Parietal lobe (tissue), 2 donors: Measurements from ENCODE around the gene NT5C3B. TPM values are rescaled to one million over a fixed set of nuclear protein-coding genes. Genes with fewer than 3 reads are reported as not detected.

Experiments
- small RNA-seq: library from RNA; depleted of rRNA; stranded (forward); fragments of <200 nt; gene quantifications from one replicate; pipeline ENCODE3, GENCODE V24; 2014; ENCODE audit warnings: low replicate concordance
- total RNA-seq: library from RNA; depleted of rRNA; stranded (reverse); fragments of >200 nt; gene quantifications from one replicate; pipeline ENCODE4 v1.2.3, GENCODE V29; 2014

NT5C3B gene
- total RNA-seq = 93.0 TPM

DNA sequence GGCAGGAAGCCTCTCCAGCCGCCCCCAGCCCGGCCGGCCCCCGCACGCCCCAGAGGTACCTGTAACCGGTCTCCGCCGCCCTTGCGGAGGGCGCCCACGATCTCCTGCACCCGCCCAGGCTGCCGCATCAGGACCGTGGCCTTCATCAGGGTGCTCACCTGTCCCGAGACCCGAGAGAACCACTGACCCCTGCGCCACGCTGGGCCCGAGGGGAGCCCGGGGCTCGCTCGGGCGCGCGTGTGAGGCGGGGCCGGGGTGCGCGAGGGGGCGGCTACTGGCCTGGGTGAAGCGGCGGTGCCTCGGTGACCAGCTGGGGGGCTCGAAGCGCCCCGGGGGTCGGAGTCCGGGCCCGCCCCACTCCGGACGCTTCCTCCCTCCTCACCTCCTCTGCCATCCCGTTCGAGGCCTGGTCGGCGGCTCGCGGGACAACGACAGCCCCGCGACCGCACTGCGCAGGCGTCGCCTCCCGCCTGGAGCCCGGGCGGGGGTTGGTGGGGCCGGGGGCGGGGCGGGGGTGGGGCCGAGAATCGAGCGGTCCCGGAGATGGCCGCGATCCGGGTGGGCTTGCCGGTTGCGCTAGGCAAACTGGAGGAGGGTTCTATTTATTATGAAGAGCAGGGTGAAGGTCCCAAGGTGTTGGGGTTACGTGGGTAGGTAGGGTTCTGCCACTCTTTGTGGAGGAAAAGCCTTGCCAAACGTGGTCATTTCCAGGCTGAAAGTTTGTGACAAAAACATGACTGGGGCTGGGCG is at the start of gene NT5C3B:
TSS of gene NT5C3B (minus strand) at position 433 of the 750 bp plus-strand sequence. CDS start at position 394, 39 bp downstream.

DNA sequence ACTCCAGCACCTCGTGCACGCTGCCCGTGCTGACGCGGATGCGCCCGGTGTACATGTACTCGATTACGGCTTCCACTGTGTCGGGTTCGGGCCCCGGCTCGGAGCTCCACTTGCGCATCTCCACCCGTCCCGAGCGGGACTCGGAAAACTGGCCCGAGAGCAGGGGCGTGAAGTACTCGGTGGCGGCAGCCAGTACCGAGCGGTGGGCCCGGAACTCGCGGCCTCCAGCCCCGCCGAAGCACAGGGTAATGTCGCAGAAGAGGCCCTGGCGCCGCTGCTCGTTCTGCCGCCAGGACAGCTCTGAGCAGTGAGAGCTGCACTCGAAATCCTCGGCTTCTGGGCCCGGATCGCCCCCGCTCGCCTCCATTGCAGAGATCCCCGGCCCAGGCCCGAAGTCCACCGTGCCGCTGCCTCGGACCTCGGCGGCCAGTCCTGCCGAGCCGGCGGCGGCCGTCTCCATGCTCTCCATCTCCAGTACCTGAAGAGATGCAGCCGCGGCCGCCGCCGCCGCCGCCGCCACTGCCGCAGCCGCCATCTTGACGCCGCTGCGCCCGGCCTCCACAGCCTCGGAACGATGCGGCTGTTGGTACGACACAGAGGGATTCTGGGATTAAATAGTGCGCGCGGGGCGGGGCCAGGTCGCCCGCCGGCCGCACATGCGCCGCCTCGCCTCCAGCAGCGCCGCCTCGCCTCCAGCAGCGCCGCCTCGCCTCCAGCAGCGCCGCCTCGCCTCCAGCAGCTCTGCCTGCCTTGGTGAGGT is 29.0 kb upstream of the NT5C3B start, which contains the start of gene KLHL11:
TSS of gene KLHL11 (minus strand) at position 588 of the 760 bp plus-strand sequence. CDS start at position 535, 53 bp downstream.

DNA sequence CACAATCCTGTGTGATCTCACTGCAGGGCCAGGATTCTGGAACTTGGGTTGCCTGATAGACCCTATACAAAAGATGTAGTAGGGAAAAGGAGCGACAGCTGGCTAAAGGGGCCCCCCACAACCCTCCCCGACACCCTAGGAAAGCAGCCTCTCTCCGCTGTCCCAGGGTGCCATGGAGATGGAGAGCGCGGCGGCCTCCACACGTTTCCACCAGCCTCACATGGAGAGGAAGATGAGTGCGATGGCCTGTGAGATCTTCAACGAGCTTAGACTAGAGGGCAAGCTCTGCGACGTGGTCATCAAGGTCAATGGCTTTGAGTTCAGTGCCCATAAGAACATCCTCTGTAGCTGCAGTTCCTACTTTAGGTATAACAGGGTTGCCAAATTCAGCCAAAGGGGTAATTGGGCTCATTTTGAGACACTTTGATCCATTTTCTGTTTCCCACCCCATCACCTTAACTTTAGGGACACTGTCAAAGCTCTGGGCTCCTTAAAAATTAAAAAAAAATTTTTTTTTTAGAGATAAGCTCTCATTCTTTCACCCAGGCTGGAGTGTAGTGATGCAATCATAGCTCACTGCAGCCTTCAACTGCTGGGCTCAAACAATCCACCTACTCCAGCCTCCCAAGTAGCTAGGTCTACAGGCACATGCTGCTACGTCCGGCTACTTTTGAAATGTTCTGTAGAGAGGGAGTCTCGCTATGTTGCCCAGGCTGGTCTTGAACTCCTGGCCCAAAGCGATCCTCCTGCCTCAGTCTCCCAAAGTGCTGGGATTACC is 1.9 kb upstream of the NT5C3B start, which contains the start of gene KLHL10:
TSS of gene KLHL10 (plus strand) at position 65 of the 778 bp plus-strand sequence. CDS start at position 173, 108 bp downstream.

DNA sequence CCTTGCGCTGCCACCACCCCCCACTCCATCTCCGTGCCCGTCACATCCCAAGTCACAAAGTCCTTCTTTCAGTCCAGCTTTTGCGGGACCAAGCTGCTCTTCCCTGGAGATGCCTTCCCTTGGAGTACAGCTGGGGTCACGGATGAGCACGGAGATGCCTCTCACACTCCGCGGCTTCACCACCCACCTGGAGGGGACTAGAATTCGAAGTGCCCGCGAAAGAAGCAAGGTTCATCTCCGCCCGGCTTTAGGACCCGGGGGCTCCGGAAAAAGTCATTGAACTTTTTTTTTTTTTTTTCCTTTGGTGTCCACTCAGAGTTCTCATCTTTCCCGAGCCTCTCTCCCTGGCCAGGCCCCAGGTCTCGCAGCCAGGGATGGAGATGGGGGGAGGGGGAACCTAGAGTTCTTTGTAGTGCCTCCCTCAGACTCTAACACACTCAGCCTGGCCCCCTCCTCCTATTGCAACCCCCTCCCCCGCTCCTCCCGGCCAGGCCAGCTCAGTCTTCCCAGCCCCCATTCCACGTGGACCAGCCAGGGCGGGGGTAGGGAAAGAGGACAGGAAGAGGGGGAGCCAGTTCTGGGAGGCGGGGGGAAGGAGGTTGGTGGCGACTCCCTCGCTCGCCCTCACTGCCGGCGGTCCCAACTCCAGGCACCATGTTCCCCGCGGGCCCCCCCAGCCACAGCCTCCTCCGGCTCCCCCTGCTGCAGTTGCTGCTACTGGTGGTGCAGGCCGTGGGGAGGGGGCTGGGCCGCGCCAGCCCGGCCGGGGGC is 23.5 kb downstream of the NT5C3B start, which contains the start of gene FKBP10:
TSS of gene FKBP10 (plus strand) at position 624 of the 771 bp plus-strand sequence. CDS start at position 655, 31 bp downstream.

DNA sequence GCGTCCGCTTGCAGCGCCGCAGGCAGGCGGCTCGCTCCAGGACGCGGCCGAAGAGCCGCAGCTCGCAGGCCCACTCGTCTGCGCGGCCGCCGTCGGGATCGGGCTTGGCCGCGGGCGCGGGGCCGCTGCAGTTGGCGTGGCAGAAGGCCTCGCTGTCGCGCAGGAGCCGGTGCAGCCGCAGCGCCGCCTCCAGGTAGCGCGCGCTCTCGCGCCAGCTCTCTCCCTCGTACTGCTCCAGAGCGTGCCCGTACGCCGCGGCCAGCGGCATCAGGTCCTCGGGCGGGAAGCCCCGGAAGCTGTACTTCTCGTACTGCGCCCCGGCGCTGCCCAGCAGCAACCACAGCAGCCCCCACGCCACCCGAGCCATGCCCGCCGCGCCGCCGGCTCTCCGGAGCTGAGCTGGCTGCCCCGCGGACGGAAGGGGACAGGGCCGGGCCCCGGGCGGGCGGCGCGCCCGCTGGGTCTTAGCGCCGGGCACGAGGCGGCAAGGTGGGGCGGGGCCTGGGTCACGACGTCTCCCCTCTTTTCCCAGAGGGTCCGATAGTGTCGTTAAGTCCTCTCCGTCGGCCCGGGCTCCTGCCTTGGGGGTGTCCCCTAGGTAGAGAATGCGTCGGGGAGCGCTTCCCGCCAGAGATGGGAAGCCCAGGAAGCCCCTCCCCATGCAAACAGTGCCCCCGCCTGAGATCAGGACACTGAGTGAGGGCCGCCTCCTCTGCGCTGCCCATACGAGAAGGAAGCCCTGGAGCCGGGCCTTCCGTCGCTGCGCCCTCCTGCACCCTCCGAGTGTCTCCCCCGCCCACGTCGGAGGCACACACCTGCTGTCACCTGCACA is 24.3 kb downstream of the NT5C3B start, which contains the start of gene P3H4:
TSS of gene P3H4 (minus strand) at position 401 of the 832 bp plus-strand sequence. CDS start at position 367, 34 bp downstream.

GRCh38 chr17:41786227-41787020 is 49.6 kb downstream of the NT5C3B start, which contains the start of gene JUP:
Gene JUP, minus strand, starts transcription at chr17:41786711. Its CDS starts 14,857 bp downstream, at chr17:41771854.

Small RNAs within 50 kb of the gene (small RNA-seq; reads per million reads assigned to genes)
- gene AC125257.2 = not detected

Other genes starting within 250 kb of the NT5C3B start
- not detected for gene KRT14, start 249.3 kb downstream of the NT5C3B start, total RNA-seq
- not detected for gene KRT16, start 223.5 kb downstream of the NT5C3B start, total RNA-seq
- not detected for gene KRT17, start 211.7 kb downstream of the NT5C3B start, total RNA-seq
- gene EIF1, start 147.3 kb downstream of the NT5C3B start, total RNA-seq = 110 TPM
- gene GAST, start 123.9 kb downstream of the NT5C3B start, total RNA-seq = not detected
- gene HAP1, start 101.6 kb downstream of the NT5C3B start, total RNA-seq = 0.31 TPM
- gene JUP, start 49.5 kb downstream of the NT5C3B start, total RNA-seq = 65.7 TPM
- gene P3H4, start 24.3 kb downstream of the NT5C3B start, total RNA-seq = 12.8 TPM
- gene FKBP10, start 23.2 kb downstream of the NT5C3B start, total RNA-seq = 12.5 TPM
- not detected for gene KLHL10, start 1.6 kb upstream of the NT5C3B start, total RNA-seq
- gene KLHL11, start 29.2 kb upstream of the NT5C3B start, total RNA-seq = 69.5 TPM
- gene ACLY, start 82.7 kb upstream of the NT5C3B start, total RNA-seq = 131 TPM
- 3.1 TPM for gene ODAD4, start 94.4 kb upstream of the NT5C3B start, total RNA-seq
- 40.7 TPM for gene CNP, start 130.6 kb upstream of the NT5C3B start, total RNA-seq
- gene DNAJC7, start 181.2 kb upstream of the NT5C3B start, total RNA-seq = 92.3 TPM
- 36.6 TPM for gene NKIRAS2, start 183.9 kb upstream of the NT5C3B start, total RNA-seq
- gene C17orf113, start 214.4 kb upstream of the NT5C3B start, total RNA-seq = 4.7 TPM